ENCODE results near the gene IL36A. TPM values are rescaled to one million over a fixed set of nuclear protein-coding genes. Genes with fewer than 3 reads are reported as not detected.

IL36A gene
- polyA plus RNA-seq, 1 of the 3 experiments (the other 2 are of a cell fraction), result not detected

- no peak overlapping the region for H3K4me3 ChIP-seq (ENCODE audit: low read depth in 2 of 2, low read length in 1 of 2)
- no peaks in the 10 kb centered on the region; the same call in 1 of the 2 replicates for H3K27me3 ChIP-seq (ENCODE audit: insufficient read depth)
- DNase-seq, result no peak
- H3K36me3 ChIP-seq (replicated peaks in 1 of 2; ENCODE audit: control insufficient read depth in 1 of 2, insufficient read depth in 2 of 2, low read length in 1 of 2), result no peaks in the 10 kb centered on the region
- H2AFZ ChIP-seq (ENCODE audit: low read depth), result no peak overlapping the region
- ChIA-PET POLR2A (no interaction called here), CTCF (interaction anchor here (0.8 to 1.3 kb wide), 2 partner anchors 35 to 71 kb away, joined by 3 to 4 read pairs; no protein-coding TSS in a partner anchor)
- TF ChIP-seq, protein P1, sequence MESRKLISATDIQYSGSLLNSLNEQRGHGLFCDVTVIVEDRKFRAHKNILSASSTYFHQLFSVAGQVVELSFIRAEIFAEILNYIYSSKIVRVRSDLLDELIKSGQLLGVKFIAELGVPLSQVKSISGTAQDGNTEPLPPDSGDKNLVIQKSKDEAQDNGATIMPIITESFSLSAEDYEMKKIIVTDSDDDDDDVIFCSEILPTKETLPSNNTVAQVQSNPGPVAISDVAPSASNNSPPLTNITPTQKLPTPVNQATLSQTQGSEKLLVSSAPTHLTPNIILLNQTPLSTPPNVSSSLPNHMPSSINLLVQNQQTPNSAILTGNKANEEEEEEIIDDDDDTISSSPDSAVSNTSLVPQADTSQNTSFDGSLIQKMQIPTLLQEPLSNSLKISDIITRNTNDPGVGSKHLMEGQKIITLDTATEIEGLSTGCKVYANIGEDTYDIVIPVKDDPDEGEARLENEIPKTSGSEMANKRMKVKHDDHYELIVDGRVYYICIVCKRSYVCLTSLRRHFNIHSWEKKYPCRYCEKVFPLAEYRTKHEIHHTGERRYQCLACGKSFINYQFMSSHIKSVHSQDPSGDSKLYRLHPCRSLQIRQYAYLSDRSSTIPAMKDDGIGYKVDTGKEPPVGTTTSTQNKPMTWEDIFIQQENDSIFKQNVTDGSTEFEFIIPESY (IDR thresholded peaks at IDR 0.05; ENCODE audit: borderline replicate concordance, low read depth), result no peak
- TF ChIP-seq FOSL2 (IDR thresholded peaks at IDR 0.05; ENCODE audit: borderline replicate concordance, low read depth) (no peak), NRF1 (IDR thresholded peaks at IDR 0.05; ENCODE audit: low read depth, low read length) (no peak), MEF2A (IDR thresholded peaks at IDR 0.05; ENCODE audit: borderline replicate concordance, low read depth) (no peak)
- no peak overlapping the region for H3K9ac ChIP-seq
- no peaks in the 10 kb centered on the region for H3K4me1 ChIP-seq (ENCODE audit: control insufficient read depth in 1 of 2, insufficient read depth in 2 of 2, low read depth in 1 of 2, low read length in 1 of 2)
- H3K9me2 ChIP-seq, result no peaks in the 10 kb centered on the region
- no peaks in the 10 kb centered on the region for H3K9me3 ChIP-seq
- no peak overlapping the region for H3K4me2 ChIP-seq
- H3K79me2 ChIP-seq (ENCODE audit: insufficient read depth), result no peaks in the 10 kb centered on the region; the same call in 1 of the 2 replicates
- H3K27ac ChIP-seq (ENCODE audit: low read depth in 2 of 2, low read length in 1 of 2), result no peak overlapping the region
- no peaks in the 10 kb centered on the region for H3F3A ChIP-seq (replicated peaks; ENCODE audit: insufficient read depth)
- H4K20me1 ChIP-seq (ENCODE audit: insufficient read depth), result no peaks in the 10 kb centered on the region
Measured at GRCh38 chr2:112993831-112994230, 11.4 kb upstream of the IL36A start.

DNA sequence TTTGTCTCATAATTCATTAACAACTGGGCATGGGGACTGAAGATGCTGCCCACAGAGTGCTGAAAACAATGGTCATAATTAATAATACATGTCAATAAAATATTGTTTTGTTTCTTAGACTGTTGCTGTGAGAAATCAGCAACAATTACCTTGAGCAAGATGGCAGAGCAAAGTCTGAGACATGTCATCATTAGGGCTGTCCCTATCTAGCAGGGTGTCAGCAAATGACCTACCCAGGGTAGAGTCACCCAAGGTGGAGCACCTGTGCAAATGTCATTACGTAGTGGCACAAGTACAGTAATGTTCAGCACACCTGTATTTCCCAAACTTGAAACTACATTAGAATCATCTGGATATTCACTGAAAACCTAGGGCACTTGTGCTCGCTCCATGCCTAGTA is 10.6 kb upstream of the IL36A start:
- Histone ChIP-seq H3K27me3 (ENCODE audit: insufficient read depth) (no peaks in the 10 kb centered on the region; the same call in 1 of the 2 replicates), H3K4me3 (ENCODE audit: low read depth in 2 of 2, low read length in 1 of 2) (no peak overlapping the region), H4K20me1 (ENCODE audit: insufficient read depth) (no peaks in the 10 kb centered on the region), H3K4me1 (ENCODE audit: control insufficient read depth in 1 of 2, insufficient read depth in 2 of 2, low read depth in 1 of 2, low read length in 1 of 2) (no peaks in the 10 kb centered on the region), H3K9ac (no peak overlapping the region), H3K36me3 (replicated peaks in 1 of 2; ENCODE audit: control insufficient read depth in 1 of 2, insufficient read depth in 2 of 2, low read length in 1 of 2) (no peaks in the 10 kb centered on the region), H3F3A (replicated peaks; ENCODE audit: insufficient read depth) (no peaks in the 10 kb centered on the region), H3K9me3 (no peaks in the 10 kb centered on the region), H3K9me2 (no peaks in the 10 kb centered on the region), H3K79me2 (ENCODE audit: insufficient read depth) (no peaks in the 10 kb centered on the region; the same call in 1 of the 2 replicates), H2AFZ (ENCODE audit: low read depth) (no peak overlapping the region), H3K27ac (ENCODE audit: low read depth in 2 of 2, low read length in 1 of 2) (no peak overlapping the region), H3K4me2 (no peak overlapping the region)
- no peak for TF ChIP-seq TAF1 (IDR thresholded peaks at IDR 0.05; ENCODE audit: borderline replicate concordance, low read depth, low read length)
- TF ChIP-seq ELF1 (IDR thresholded peaks at IDR 0.05), result no peak
- TF ChIP-seq CHD2 (IDR thresholded peaks at IDR 0.05; ENCODE audit: low read length, partially characterized antibody), result no peak
- TF ChIP-seq EZH2phosphoT487 (IDR thresholded peaks at IDR 0.05; ENCODE audit: borderline replicate concordance, low read depth), result no peak
- no peak for TF ChIP-seq RXRA (IDR thresholded peaks at IDR 0.05; ENCODE audit: borderline replicate concordance, low read depth)
- no peak for TF ChIP-seq MAX (IDR thresholded peaks at IDR 0.05; ENCODE audit: low read depth)
- TF ChIP-seq GABPA (IDR thresholded peaks at IDR 0.05; ENCODE audit: low read depth), result no peak
- TF ChIP-seq FOXM1 (IDR thresholded peaks at IDR 0.05; ENCODE audit: low read depth), result no peak
- TF ChIP-seq SMC3 (IDR thresholded peaks at IDR 0.05; ENCODE audit: low read depth, low read length), result no peak
- TF ChIP-seq YY1 (IDR thresholded peaks at IDR 0.05; ENCODE audit: low read depth), result no peak
- no peak for TF ChIP-seq MEF2A (IDR thresholded peaks at IDR 0.05; ENCODE audit: borderline replicate concordance, low read depth)
- no peak for TF ChIP-seq REST (IDR thresholded peaks at IDR 0.05; ENCODE audit: low read depth, low read length)
- no peak for TF ChIP-seq FOXJ3 (CRISPR knock-in tag; IDR thresholded peaks at IDR 0.05)
- TF ChIP-seq, protein P2, sequence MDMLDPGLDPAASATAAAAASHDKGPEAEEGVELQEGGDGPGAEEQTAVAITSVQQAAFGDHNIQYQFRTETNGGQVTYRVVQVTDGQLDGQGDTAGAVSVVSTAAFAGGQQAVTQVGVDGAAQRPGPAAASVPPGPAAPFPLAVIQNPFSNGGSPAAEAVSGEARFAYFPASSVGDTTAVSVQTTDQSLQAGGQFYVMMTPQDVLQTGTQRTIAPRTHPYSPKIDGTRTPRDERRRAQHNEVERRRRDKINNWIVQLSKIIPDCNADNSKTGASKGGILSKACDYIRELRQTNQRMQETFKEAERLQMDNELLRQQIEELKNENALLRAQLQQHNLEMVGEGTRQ (IDR thresholded peaks at IDR 0.05; ENCODE audit: borderline replicate concordance, low read depth, low read length), result no peak
- no peak for TF ChIP-seq GATA2 (CRISPR knock-in tag; IDR thresholded peaks at IDR 0.05)
- TF ChIP-seq RFX5 (IDR thresholded peaks at IDR 0.05; ENCODE audit: low read length), result no peak
- TF ChIP-seq, protein P3, sequence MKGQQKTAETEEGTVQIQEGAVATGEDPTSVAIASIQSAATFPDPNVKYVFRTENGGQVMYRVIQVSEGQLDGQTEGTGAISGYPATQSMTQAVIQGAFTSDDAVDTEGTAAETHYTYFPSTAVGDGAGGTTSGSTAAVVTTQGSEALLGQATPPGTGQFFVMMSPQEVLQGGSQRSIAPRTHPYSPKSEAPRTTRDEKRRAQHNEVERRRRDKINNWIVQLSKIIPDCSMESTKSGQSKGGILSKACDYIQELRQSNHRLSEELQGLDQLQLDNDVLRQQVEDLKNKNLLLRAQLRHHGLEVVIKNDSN (IDR thresholded peaks at IDR 0.05; ENCODE audit: borderline replicate concordance, low read depth), result no peak
- TF ChIP-seq TCF12 (IDR thresholded peaks at IDR 0.05), result no peak
- no peak for TF ChIP-seq NFIC (IDR thresholded peaks at IDR 0.05; ENCODE audit: borderline replicate concordance)
- TF ChIP-seq NRF1 (IDR thresholded peaks at IDR 0.05; ENCODE audit: low read depth, low read length), result no peak
- ChIA-PET CTCF (interaction anchor here (1.3 kb wide), 1 partner anchor 36 kb away, joined by 4 read pairs; no protein-coding TSS in a partner anchor), POLR2A (no interaction called here)
- 7% methylated on average over 2 of the region's 2 CpGs for WGBS (ENCODE audit: low lambda C conversion rate)
- DNase-seq, result no peak
